ENCODE data around the gene KNCN. TPM values are rescaled to one million over a fixed set of nuclear protein-coding genes. Genes with fewer than 3 reads are reported as not detected.

KNCN gene
- polyA plus RNA-seq, 3 donors: not detected

DNA sequence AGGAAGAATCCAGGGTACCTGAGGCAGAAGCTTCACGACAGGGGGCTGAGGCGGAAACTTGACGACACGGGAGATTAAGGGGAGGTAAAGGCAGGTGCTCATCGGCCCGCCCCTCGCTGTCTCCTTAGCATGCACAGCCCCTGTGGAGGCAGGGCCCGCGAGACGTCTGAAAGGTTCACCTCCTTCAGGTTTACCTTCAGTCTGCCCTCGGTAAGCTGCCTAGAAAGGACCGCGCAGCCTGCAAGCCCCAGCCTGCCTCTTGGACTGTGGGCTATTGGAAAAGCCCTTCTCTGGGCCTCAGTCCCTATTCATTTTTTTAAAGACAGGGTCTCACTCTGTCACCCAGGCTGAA is 28.5 kb downstream of the KNCN start:
- H3K4me3 ChIP-seq (replicated peaks in 1 of 3; ENCODE audit: low read depth in 2 of 3, low read length in 3 of 3): no peak overlapping the region
- intact Hi-C loops (cut with micrococcal nuclease): loop anchor here in 1 of 2 donors (10.0 kb wide), 1 partner anchor 188 kb away; no protein-coding TSS in a partner anchor
- no peak overlapping the region for H3K9ac ChIP-seq (ENCODE audit: insufficient read depth, low read length, poor library complexity, severe bottlenecking)
- WGBS (ENCODE audit: insufficient coverage): 82% methylated on average over 11 of the region's 13 CpGs
- H3K9me3 ChIP-seq (replicated peaks in 1 of 2; ENCODE audit: control insufficient read depth in 1 of 2, insufficient read depth in 1 of 2, low read length in 2 of 2): no peaks in the 10 kb centered on the region
- no peaks in the 10 kb centered on the region for H3K4me1 ChIP-seq (ENCODE audit: control insufficient read depth in 1 of 2, insufficient read depth in 2 of 2, low read length in 2 of 2)
- no peak overlapping the region for H2AFZ ChIP-seq (ENCODE audit: insufficient read depth, low read depth, low read length, poor library complexity, severe bottlenecking)
- TF ChIP-seq, protein P1, sequence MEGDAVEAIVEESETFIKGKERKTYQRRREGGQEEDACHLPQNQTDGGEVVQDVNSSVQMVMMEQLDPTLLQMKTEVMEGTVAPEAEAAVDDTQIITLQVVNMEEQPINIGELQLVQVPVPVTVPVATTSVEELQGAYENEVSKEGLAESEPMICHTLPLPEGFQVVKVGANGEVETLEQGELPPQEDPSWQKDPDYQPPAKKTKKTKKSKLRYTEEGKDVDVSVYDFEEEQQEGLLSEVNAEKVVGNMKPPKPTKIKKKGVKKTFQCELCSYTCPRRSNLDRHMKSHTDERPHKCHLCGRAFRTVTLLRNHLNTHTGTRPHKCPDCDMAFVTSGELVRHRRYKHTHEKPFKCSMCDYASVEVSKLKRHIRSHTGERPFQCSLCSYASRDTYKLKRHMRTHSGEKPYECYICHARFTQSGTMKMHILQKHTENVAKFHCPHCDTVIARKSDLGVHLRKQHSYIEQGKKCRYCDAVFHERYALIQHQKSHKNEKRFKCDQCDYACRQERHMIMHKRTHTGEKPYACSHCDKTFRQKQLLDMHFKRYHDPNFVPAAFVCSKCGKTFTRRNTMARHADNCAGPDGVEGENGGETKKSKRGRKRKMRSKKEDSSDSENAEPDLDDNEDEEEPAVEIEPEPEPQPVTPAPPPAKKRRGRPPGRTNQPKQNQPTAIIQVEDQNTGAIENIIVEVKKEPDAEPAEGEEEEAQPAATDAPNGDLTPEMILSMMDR (IDR thresholded peaks at IDR 0.05): no peak
- no peaks in the 10 kb centered on the region for H3K79me2 ChIP-seq (ENCODE audit: insufficient read depth, low read length)
- peaks cover 10% of the 10 kb centered on the region for H3K4me1 Mint-ChIP-seq
- no peaks in the 10 kb centered on the region for H3K36me3 Mint-ChIP-seq
- H3K27me3 Mint-ChIP-seq (ENCODE audit: low read depth in 3 of 3): peaks cover 25 to 48% (median 29%) of the 10 kb centered on the region in 3 donors
- no peaks in the 10 kb centered on the region for H3K36me3 ChIP-seq (replicated peaks in 1 of 2; ENCODE audit: control insufficient read depth in 1 of 2, insufficient read depth in 2 of 2, low read length in 2 of 2)
- H4K20me1 ChIP-seq (ENCODE audit: insufficient read depth, low read length): no peaks in the 10 kb centered on the region
- peaks cover 0 to 3% (median 0%) of the 10 kb centered on the region in 7 donors for H3K9me3 Mint-ChIP-seq
- peaks cover 0 to 21% of the 10 kb centered on the region in 2 donors for H3K27me3 ChIP-seq (ENCODE audit: control insufficient read depth in 2 of 2, insufficient read depth in 2 of 2, low read length in 2 of 2)
- H3K4me3 Mint-ChIP-seq: no peak overlapping the region
- no peak overlapping the region for H3K27ac Mint-ChIP-seq
- no peak overlapping the region for H3K27ac ChIP-seq (ENCODE audit: low read depth in 1 of 2, low read length in 2 of 2)
- DNase-seq: no peak
- H3K4me2 ChIP-seq (replicated peaks; ENCODE audit: extremely low read depth, low read length, poor library complexity, severe bottlenecking): no peak overlapping the region

DNA sequence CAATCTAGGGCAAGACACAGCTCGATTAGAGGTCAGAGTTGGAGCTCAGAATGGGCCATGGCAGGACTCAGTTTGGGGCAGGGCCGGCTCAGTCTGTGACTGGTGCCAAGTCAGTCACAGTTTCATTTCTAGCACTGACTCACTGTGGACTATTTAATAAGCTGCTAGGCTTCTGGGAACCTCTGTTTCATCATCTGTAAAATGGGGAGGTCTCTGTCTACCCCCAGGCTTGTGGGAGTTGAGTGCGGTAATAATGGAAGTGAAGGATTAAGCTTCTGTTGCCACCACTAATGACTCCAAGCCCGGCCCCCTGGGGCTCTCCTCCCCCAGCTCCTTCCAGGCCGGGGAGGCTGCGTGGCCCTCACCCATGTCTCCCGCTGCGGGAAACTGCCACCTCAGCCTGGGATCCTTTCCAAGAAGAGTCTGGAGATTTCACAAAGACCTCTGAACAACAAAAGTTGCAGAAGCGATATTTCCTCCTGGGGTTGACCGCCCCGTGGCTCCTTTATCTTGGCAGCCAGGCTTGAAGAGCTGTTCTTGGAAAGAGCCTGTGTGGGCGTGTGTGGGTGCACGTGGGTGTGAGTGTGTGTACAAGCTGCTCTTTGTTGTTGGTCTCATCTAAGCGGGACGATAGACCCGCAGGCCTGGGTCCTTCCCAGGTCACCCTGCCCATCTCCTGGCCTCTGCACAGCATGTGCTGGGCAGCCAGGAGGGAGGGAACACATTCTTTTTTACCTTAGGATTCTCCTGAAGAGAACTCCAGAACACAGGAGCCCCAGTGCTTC is 29.1 kb downstream of the KNCN start:
- Histone ChIP-seq H3K9me3 (replicated peaks in 1 of 2; ENCODE audit: control insufficient read depth in 1 of 2, insufficient read depth in 1 of 2, low read length in 2 of 2) (no peaks in the 10 kb centered on the region), H3K27ac (ENCODE audit: low read depth in 1 of 2, low read length in 2 of 2) (no peak overlapping the region), H2AFZ (ENCODE audit: insufficient read depth, low read depth, low read length, poor library complexity, severe bottlenecking) (no peak overlapping the region), H3K27me3 (ENCODE audit: control insufficient read depth in 2 of 2, insufficient read depth in 2 of 2, low read length in 2 of 2) (peaks cover 0 to 25% of the 10 kb centered on the region in 2 donors), H3K36me3 (replicated peaks in 1 of 2; ENCODE audit: control insufficient read depth in 1 of 2, insufficient read depth in 2 of 2, low read length in 2 of 2) (no peaks in the 10 kb centered on the region), H3K9ac (ENCODE audit: insufficient read depth, low read length, poor library complexity, severe bottlenecking) (peak overlapping the region; percentile 15), H3K4me3 (replicated peaks in 1 of 3; ENCODE audit: low read depth in 2 of 3, low read length in 3 of 3) (no peak overlapping the region), H3K4me1 (ENCODE audit: control insufficient read depth in 1 of 2, insufficient read depth in 2 of 2, low read length in 2 of 2) (no peaks in the 10 kb centered on the region), H3K4me2 (replicated peaks; ENCODE audit: extremely low read depth, low read length, poor library complexity, severe bottlenecking) (no peak overlapping the region), H3K79me2 (ENCODE audit: insufficient read depth, low read length) (no peaks in the 10 kb centered on the region), H4K20me1 (ENCODE audit: insufficient read depth, low read length) (no peaks in the 10 kb centered on the region)
- H3K36me3 Mint-ChIP-seq: no peaks in the 10 kb centered on the region
- H3K4me3 Mint-ChIP-seq: no peak overlapping the region
- peaks cover 10% of the 10 kb centered on the region for H3K4me1 Mint-ChIP-seq
- H3K9me3 Mint-ChIP-seq: peaks cover 0 to 3% (median 0%) of the 10 kb centered on the region in 7 donors
- intact Hi-C loops (cut with micrococcal nuclease): loop anchor here in 1 of 2 donors (10.0 kb wide), 1 partner anchor 188 kb away; no protein-coding TSS in a partner anchor
- 20% methylated on average over 14 of the region's 16 CpGs for WGBS (ENCODE audit: insufficient coverage)
- peaks cover 26 to 50% (median 32%) of the 10 kb centered on the region in 3 donors for H3K27me3 Mint-ChIP-seq (ENCODE audit: low read depth in 3 of 3)
- peak overlapping the region in 1 of 7 donors; percentile 4 for H3K27ac Mint-ChIP-seq
- TF ChIP-seq, protein P1 (IDR thresholded peaks at IDR 0.05): no peak
- DNase-seq: no peak
